Bronchial epithelial cell (primary cell): ENCODE measurements around the gene POT1. TPM values are rescaled to one million over a fixed set of nuclear protein-coding genes. Genes with fewer than 3 reads are reported as not detected.

Experiments used
- DNase-seq: peaks from one replicate; pipeline ENCODE4 v3.0.0-alpha.2; 2010; ENCODE audit warnings: low read depth
- FAIRE-seq: peaks from 2 replicates; lab custom pipeline; 2011; peaks lifted over from hg19 to GRCh38; lab: Jason Lieb, UNC
- H3K27me3 ChIP-seq: 2 replicates; pipeline ENCODE4 v1.5.1; 2011; ENCODE audit warnings: low read length; ENCODE audit not compliant: control insufficient read depth, insufficient read depth
- H3K36me3 ChIP-seq: 2 replicates; pipeline ENCODE4 v1.5.1; 2011; ENCODE audit warnings: low read length; ENCODE audit not compliant: control insufficient read depth, insufficient read depth
- H3K4me3 ChIP-seq: 2 replicates; pipeline ENCODE4 v1.5.1; 2011; ENCODE audit warnings: mild to moderate bottlenecking, low read depth, low read length, control low read depth
- total RNA-seq: library from RNA; depleted of rRNA; stranded (reverse); fragments of >200 nt; gene quantifications from 2 replicates; pipeline ENCODE4 v1.2.1, GENCODE V29; 2014
- TF ChIP-seq, protein P1 (sequence below): IDR thresholded peaks from 2 replicates; pipeline ENCODE4 v1.5.1; 2011; ENCODE audit warnings: mild to moderate bottlenecking, moderate library complexity, low read length, control low read depth, inconsistent platforms; ENCODE audit not compliant: insufficient read depth, severe bottlenecking

Gene POT1
- total RNA-seq, 1 donor from 2014 or later, result 29.5 TPM

DNA sequence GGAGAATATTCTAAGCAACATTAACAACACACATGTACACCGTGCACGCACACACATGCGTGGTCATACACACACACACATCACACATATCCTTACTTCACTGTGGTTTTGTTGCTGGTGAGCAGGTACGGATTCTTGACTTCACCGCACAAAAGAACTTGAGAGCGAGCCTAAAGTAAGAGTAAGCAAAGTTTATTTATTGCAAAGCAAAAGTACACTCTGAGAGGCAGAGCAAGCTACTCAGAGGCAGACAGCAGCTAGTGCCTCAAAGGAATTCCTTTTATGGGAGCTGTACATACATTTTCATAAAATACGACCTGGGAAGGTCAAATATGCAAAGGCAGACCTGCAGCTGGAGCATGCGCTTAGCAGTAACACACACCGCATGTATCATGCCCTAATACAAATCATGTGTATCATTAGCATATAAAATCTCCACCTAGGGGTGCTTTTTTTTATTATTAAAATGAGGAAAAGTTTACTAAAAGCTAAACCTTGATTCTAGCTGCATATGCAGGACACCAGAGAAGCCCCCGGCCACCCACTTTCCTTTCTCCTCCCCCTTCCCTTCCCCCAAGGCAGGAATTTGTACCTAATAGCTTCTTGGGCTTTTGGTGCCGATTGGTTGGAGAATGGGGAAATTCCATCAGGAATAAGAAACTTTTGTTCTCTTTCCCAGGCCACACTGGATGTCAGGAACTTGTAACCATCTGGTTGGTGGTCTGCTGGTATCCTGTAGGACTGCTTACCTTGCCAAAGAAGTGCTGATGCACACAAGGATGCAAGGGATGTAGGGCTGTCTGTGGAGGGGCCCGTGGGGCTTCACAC lies 147.5 kb downstream of the POT1 start:
- Histone ChIP-seq H3K4me3 (no peak overlapping the region), H3K36me3 (no peaks in the 10 kb centered on the region), H3K27me3 (no peaks in the 10 kb centered on the region)
- TF ChIP-seq, protein P1, sequence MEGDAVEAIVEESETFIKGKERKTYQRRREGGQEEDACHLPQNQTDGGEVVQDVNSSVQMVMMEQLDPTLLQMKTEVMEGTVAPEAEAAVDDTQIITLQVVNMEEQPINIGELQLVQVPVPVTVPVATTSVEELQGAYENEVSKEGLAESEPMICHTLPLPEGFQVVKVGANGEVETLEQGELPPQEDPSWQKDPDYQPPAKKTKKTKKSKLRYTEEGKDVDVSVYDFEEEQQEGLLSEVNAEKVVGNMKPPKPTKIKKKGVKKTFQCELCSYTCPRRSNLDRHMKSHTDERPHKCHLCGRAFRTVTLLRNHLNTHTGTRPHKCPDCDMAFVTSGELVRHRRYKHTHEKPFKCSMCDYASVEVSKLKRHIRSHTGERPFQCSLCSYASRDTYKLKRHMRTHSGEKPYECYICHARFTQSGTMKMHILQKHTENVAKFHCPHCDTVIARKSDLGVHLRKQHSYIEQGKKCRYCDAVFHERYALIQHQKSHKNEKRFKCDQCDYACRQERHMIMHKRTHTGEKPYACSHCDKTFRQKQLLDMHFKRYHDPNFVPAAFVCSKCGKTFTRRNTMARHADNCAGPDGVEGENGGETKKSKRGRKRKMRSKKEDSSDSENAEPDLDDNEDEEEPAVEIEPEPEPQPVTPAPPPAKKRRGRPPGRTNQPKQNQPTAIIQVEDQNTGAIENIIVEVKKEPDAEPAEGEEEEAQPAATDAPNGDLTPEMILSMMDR, result no peak
- DNase-seq (no peak), FAIRE-seq (no peak)

DNA sequence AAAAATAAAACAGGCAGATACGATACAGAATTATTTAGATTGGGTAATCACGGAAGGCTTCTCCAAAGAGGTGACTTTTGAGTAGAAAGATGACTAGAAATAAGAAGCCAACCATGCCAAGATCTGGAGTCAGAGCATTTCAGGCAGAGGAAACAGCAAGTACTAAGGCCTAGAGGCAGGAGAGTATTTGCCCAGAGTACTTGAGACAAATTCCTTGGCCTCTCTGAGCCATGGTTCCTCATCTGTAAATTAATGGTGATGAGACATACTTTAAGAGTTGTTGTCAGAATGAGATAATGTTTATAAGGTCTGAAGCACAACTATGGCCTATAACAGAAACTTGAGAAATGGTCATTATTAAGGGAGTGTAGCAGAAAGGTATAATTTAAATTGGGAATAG lies 148.2 kb downstream of the POT1 start:
- TF ChIP-seq, protein P1, result no peak
- Histone ChIP-seq H3K27me3 (no peaks in the 10 kb centered on the region), H3K4me3 (no peak overlapping the region), H3K36me3 (no peaks in the 10 kb centered on the region)
- DNase-seq (no peak), FAIRE-seq (no peak)

DNA sequence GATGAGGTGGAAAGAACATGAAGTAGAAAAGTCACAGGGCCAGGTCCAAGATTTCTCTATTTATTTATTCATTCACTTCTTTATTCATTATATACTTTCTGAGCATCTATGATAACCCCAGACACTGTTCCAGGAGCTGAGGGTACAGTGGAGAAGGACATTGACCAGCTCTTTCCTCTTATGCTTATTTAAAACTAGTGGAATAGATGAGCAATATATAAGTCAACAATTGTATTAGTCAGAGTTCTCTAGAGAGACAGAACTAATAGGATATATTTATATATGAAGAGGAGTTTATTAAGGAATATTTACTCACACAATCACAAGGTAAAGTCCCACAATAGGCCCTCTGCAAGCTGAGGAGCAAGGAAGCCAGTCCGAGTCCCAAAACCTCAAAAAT lies 149.0 kb downstream of the POT1 start:
- no peaks in the 10 kb centered on the region for H3K27me3 ChIP-seq
- no peak for FAIRE-seq
- TF ChIP-seq, protein P1, result no peak
- H3K4me3 ChIP-seq, result no peak overlapping the region
- H3K36me3 ChIP-seq, result no peaks in the 10 kb centered on the region
- peak; percentile 64 for DNase-seq

DNA sequence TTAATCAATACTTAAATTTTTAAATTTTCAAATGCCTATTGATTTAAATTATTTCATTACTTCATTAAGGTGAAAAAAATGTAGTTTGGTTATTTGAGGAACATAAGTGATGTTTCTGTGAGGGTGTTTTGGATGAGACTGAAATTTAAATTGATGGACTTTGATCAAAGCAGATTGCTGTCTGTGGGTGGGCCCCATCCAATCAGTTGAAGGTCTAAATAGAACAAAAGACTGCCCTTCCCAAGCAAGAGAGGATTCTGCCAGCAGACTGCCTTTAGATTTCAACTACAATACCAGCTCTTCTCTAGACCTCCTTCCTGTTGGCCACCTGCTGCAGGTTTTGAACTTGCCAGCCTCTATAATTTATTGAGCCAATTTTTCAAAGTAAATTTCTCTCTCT lies 149.6 kb downstream of the POT1 start:
- TF ChIP-seq, protein P1, result no peak

DNA sequence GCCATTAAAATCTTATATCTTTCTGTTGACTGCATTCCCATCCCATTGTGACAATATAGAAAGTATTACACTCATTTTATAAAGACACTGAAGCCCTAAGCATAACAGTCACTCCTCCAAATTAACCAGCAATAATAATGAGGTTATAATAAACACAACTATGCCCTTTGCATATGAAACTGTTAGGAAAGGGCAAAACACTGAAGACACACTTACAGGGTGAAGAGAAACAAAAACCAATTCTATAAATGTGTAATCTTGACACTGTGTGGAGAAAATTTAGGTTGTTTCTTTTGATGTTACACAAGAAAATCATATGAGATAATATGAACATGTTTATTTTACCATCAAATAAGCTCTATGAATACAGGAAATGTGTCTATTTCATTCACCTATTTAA lies 150.0 kb downstream of the POT1 start:
- TF ChIP-seq, protein P1, result no peak
- no peaks in the 10 kb centered on the region for H3K27me3 ChIP-seq
- H3K4me3 ChIP-seq, result no peak overlapping the region
- FAIRE-seq (no peak), DNase-seq (no peak)
- H3K36me3 ChIP-seq, result no peaks in the 10 kb centered on the region

More for the DNA sequence above, 149.6 kb downstream of the POT1 start:
- no peaks in the 10 kb centered on the region for H3K27me3 ChIP-seq
- H3K4me3 ChIP-seq, result no peak overlapping the region
- no peak for DNase-seq
- no peaks in the 10 kb centered on the region for H3K36me3 ChIP-seq
- FAIRE-seq, result no peak
